ENCODE data around the gene SLC2A1. TPM values are rescaled to one million over a fixed set of nuclear protein-coding genes. Genes with fewer than 3 reads are reported as not detected.

The SLC2A1 gene
- total and polyA plus RNA-seq, 9 of the 15 experiments (the other 6 are each of a cell fraction or from before 2014, with no cell fraction given): 12.6 to 153 (median 48.0) TPM

- TF ChIP-seq HDAC6 (IDR thresholded peaks at IDR 0.05; ENCODE audit: low read depth, low read length) (no peak), SIX5 (IDR thresholded peaks at IDR 0.05; ENCODE audit: borderline replicate concordance in 1 of 2, insufficient read depth in 1 of 2, low read depth in 1 of 2, low read length in 2 of 2) (no peak), SAFB (IDR thresholded peaks at IDR 0.05; ENCODE audit: borderline replicate concordance, low read depth, low read length) (no peak), FOXO4 (CRISPR knock-in tag; IDR thresholded peaks at IDR 0.05) (0 out of 2 replicates have a peak, but pooled peaks have one; percentile 8), ZNF280A (IDR thresholded peaks at IDR 0.05; ENCODE audit: low read depth, partially characterized antibody) (no peak), POLR2AphosphoS2 (IDR thresholded peaks at IDR 0.05; ENCODE audit: low read length) (no peak), DEAF1 (CRISPR knock-in tag; IDR thresholded peaks at IDR 0.05) (no peak), ZBTB43 (CRISPR knock-in tag; IDR thresholded peaks at IDR 0.05) (no peak), HMG20A (CRISPR knock-in tag; conservative IDR thresholded peaks at IDR 0.05) (no peak), ZNF121 (CRISPR knock-in tag; conservative IDR thresholded peaks at IDR 0.05) (no peak), YY1 (IDR thresholded peaks at IDR 0.05; ENCODE audit: borderline replicate concordance in 1 of 3, control insufficient read depth in 1 of 3, extremely low read depth in 1 of 3, insufficient read depth in 3 of 3, insufficient read length in 1 of 3, insufficient replicate concordance in 2 of 3, low read depth in 1 of 3, low read length in 2 of 3) (no peak), MYNN (IDR thresholded peaks at IDR 0.05) (peak; percentile 87), MYNN (CRISPR knock-in tag; IDR thresholded peaks at IDR 0.05) (no peak), LEF1 (IDR thresholded peaks at IDR 0.05) (no peak), ZNF274 (IDR thresholded peaks at IDR 0.05; ENCODE audit: borderline replicate concordance, low read depth, low read length) (no peak), PHB2 (IDR thresholded peaks at IDR 0.05; ENCODE audit: low read depth) (no peak), SPI1 (IDR thresholded peaks at IDR 0.05; ENCODE audit: borderline replicate concordance, low read depth, low read length) (peak; percentile 17; the same call in 1 of the 2 replicates), GMEB1 (CRISPR knock-in tag; IDR thresholded peaks at IDR 0.05) (no peak), ZNF830 (CRISPR knock-in tag; IDR thresholded peaks at IDR 0.05) (no peak), ZNF444 (CRISPR knock-in tag; IDR thresholded peaks at IDR 0.05) (no peak)
Observed at GRCh38 chr1:42952303-42953001, 6.2 kb downstream of the SLC2A1 start (continued).
